Measurements from ENCODE around the gene GZMM. TPM values are rescaled to one million over a fixed set of nuclear protein-coding genes. Genes with fewer than 3 reads are reported as not detected.

GZMM gene
- total RNA-seq, 2 experiments from 2014 or later, result 52.7 to 58.5 TPM

DNA sequence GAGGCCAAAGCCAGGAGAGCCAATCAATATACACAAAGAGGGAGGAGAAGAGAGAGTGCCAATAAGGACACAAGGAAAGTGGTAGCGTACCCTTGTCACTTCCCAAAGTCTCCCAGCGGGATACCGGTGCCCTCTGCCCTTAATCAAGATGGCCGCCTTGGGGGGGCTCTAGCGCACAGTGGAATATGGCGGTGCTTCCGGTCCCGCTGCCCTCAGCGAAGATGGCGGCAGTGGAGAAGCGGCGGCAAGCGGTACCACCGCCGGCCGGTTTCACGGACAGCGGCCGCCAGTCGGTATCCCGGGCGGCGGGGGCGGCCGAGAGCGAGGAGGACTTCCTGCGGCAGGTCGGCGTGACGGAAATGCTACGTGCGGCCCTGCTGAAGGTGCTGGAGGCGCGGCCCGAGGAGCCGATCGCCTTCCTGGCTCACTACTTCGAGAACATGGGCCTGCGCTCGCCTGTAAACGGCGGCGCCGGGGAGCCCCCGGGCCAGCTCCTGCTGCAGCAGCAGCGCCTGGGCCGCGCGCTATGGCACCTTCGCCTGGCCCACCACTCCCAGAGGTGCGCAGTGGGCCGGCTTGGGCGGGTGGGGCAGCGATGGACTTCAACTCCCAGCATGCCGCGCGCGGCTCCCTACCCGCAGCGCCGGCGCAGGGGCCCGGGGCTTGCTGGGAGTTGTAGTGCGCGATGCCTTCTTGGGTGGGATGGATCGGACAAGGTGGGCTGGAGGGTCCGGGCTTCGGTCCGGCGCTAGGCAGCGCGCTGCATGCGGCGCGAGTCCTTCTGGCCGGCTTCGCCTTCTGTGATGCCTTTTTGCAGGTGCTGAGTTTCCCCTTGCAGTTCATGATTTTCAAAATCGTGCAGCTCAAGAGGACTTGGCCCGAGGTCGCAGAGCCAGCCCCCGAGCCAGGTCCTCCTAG, 36.3 kb upstream of the GZMM start, which contains the start of gene TPGS1:
TPGS1 (plus strand) TSS at position 212 of the 918 bp plus-strand sequence; CDS start at position 222, 10 bp downstream.
- H3K36me3 Mint-ChIP-seq (ENCODE audit: low read depth), result peaks cover 4% of the 10 kb centered on the region
- ATAC-seq, result peak; percentile 54
- ChIA-PET CTCF (interaction anchor here (0.7 to 2.3 kb wide), 11 partner anchors 9 to 164 kb away, joined by 3 to 22 read pairs (median 7); partner anchors contain the start of genes CDC34, MADCAM1 and SHC2), POLR2A (interaction anchor here (0.8 to 1.3 kb wide), 5 partner anchors 10 to 65 kb away, joined by 3 to 10 read pairs (median 5); partner anchors contain the start of genes BSG and MADCAM1)
- peak within 1 kb of the TSS; percentile 99 for H3K27ac Mint-ChIP-seq
- H3K27me3 Mint-ChIP-seq, result no peaks in the 10 kb centered on the region
- no peaks in the 10 kb centered on the region for H3K9me3 Mint-ChIP-seq
- intact Hi-C loops (cut with micrococcal nuclease), result no loop called here
- peak; percentile 90 for DNase-seq
- peak within 1 kb of the TSS; percentile 91 for H3K4me3 Mint-ChIP-seq
- TF ChIP-seq, protein P1, sequence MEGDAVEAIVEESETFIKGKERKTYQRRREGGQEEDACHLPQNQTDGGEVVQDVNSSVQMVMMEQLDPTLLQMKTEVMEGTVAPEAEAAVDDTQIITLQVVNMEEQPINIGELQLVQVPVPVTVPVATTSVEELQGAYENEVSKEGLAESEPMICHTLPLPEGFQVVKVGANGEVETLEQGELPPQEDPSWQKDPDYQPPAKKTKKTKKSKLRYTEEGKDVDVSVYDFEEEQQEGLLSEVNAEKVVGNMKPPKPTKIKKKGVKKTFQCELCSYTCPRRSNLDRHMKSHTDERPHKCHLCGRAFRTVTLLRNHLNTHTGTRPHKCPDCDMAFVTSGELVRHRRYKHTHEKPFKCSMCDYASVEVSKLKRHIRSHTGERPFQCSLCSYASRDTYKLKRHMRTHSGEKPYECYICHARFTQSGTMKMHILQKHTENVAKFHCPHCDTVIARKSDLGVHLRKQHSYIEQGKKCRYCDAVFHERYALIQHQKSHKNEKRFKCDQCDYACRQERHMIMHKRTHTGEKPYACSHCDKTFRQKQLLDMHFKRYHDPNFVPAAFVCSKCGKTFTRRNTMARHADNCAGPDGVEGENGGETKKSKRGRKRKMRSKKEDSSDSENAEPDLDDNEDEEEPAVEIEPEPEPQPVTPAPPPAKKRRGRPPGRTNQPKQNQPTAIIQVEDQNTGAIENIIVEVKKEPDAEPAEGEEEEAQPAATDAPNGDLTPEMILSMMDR (IDR thresholded peaks at IDR 0.05), result no peak
- peaks cover 36% of the 10 kb centered on the region for H3K4me1 Mint-ChIP-seq (ENCODE audit: low read depth)

DNA sequence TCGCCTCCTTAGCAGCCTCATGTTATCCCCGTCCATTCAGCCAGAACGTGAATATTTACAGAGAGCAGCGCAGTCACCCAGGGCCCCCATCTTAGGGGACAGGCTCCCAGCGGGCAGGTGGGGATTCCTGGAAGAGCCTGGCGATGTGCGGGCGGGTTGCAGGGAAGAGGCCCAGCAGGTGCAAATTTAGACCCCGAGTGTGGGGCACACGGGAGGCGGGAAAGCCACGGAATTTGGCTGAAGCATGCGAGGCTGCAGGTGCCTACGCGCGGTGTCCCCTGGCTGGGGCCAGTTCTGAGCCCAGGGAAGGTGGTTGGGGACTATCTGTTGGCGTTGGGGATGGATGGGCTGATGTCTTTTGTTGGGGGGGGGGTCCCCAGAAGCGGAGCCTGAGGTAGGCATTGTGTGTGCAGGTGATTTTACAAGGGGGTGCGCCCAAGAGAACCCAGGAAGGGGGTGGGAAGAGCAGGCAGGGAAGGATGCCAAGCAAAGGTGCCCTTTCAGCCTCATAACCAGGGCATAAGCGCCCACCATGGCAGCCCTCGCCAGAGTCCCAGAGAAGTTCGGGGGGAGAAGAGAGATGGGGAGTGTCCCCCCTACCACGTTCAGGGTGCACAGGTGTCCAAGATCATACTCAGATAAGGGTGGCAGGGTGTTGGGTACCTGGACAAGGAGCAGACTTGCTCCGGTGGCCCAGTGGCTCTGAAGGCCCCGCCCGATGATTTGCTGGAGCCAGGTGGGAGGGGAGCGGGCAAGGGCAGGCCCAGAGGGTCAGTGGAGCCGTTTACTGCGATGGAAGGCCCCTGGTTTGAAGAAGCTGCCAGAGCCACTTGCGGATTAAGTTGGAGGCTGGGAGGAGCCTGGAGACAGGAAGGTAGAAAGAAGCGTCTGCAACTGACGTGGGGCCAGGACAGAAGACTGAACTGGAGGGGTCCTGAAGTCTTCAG, 35.4 kb upstream of the GZMM start:
- H3K4me1 Mint-ChIP-seq (ENCODE audit: low read depth), result peaks cover 30% of the 10 kb centered on the region
- peak overlapping the region; percentile 99 for H3K27ac Mint-ChIP-seq
- TF ChIP-seq, protein P1 (IDR thresholded peaks at IDR 0.05), result no peak
- ATAC-seq (no peak), DNase-seq (no peak)
- H3K9me3 Mint-ChIP-seq, result no peaks in the 10 kb centered on the region
- intact Hi-C loops (cut with micrococcal nuclease), result no loop called here
- CTCF ChIA-PET, result interaction anchor here (2.3 kb wide), 1 partner anchor 24 kb away, joined by 16 read pairs; the partner anchor contains the start of gene CDC34
- H3K4me3 Mint-ChIP-seq, result peak overlapping the region; percentile 91
- H3K36me3 Mint-ChIP-seq (ENCODE audit: low read depth), result peaks cover 4% of the 10 kb centered on the region
- no peaks in the 10 kb centered on the region for H3K27me3 Mint-ChIP-seq
- POLR2A ChIA-PET, result interaction anchor here (3.2 kb wide), 1 partner anchor 24 kb away, joined by 20 read pairs; the partner anchor contains the start of gene CDC34

DNA sequence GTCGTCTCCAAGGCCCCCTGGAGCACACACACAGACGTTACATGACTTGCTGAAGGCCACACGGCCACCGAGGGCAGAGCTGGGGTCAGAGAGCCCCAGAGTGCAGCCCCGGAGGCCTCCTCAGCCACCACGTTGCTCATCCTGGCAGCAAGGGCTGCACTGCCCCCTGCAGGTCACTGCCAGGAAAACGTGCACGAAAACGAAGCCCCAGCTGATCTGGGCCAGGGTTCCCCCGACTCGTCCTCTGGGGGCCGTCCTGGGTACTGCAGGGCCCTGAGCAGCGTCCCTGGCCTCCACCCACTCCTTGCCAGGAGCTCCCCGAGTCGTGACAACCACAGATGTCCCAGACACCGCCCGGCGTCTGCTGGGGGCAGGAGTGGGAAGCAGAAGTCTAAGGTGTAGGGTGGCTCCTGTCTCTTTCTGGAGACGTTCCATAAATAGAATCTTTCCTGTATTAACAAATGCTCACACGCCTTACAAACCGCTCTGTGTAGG, 33.2 kb upstream of the GZMM start:
- POLR2A ChIA-PET, result interaction anchor here (0.9 to 3.2 kb wide), 4 partner anchors 11 to 128 kb away, joined by 3 to 20 read pairs (median 12); partner anchors contain the start of gene CDC34
- Mint-ChIP-seq H3K4me3 (peak overlapping the region; percentile 78), H3K27me3 (no peaks in the 10 kb centered on the region), H3K36me3 (ENCODE audit: low read depth) (peaks cover 4% of the 10 kb centered on the region), H3K9me3 (no peaks in the 10 kb centered on the region), H3K4me1 (ENCODE audit: low read depth) (peaks cover 30% of the 10 kb centered on the region), H3K27ac (peak overlapping the region; percentile 98)
- peak; percentile 64 for ATAC-seq
- peak; percentile 98 for DNase-seq
- intact Hi-C loops (cut with micrococcal nuclease), result no loop called here
- TF ChIP-seq, protein P1 (IDR thresholded peaks at IDR 0.05), result peak; percentile 100
- CTCF ChIA-PET, result interaction anchor here (0.7 to 2.9 kb wide), 26 partner anchors 11 to 264 kb away, joined by 3 to 45 read pairs (median 4); partner anchors contain the start of genes C2CD4C, CDC34 and POLRMT

DNA sequence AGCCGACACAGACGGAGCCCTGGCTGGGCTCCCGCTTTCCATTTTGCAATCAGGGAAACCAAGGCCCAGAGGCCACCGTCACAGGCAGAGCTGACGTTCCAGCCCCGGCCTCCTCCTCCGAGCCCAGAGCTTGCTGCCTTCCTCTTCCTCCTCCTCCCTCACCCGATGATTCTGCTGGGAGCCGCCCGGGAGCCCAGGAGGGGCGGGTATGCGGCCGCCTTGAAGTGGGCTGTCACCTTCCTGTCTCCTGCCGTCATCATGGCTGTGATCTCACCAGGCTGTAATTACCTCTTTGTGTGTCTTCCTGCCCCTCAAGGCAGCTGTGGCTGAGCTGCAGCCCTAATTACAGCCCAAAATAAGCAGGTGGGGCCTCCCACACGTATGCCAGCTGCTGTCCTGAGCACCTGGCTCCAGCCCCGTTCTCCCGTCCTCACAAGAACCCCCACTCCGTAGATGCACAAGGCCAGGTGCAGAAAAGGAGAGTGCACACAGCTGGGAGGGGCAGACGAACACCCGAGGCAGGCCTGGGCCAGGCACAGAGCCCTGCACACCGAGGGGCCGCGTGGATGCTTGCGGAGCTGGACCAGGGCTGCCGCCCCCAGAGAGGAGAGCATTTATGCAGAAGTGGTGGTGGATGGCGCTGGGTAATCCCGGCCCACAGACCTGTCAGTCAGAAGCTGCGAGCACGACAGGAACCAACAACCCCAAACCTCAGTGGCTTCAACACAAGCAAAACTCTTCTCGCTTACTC, 32.6 kb upstream of the GZMM start:
- DNase-seq (peak; percentile 90), ATAC-seq (peak; percentile 41)
- Mint-ChIP-seq H3K4me3 (peak overlapping the region; percentile 78), H3K27me3 (no peaks in the 10 kb centered on the region), H3K4me1 (ENCODE audit: low read depth) (peaks cover 30% of the 10 kb centered on the region), H3K36me3 (ENCODE audit: low read depth) (peaks cover 4% of the 10 kb centered on the region), H3K9me3 (no peaks in the 10 kb centered on the region), H3K27ac (peak overlapping the region; percentile 98)
- TF ChIP-seq, protein P1 (IDR thresholded peaks at IDR 0.05), result no peak
- intact Hi-C loops (cut with micrococcal nuclease), result no loop called here
- ChIA-PET POLR2A (interaction anchor here (0.8 to 3.2 kb wide), 5 partner anchors 10 to 129 kb away, joined by 3 to 20 read pairs (median 3); partner anchors contain the start of gene CDC34), CTCF (interaction anchor here (0.7 to 2.9 kb wide), 24 partner anchors 11 to 264 kb away, joined by 3 to 45 read pairs (median 5); partner anchors contain the start of genes C2CD4C, CDC34 and POLRMT)
